ENCODE data around the gene POLR2E. TPM values are rescaled to one million over a fixed set of nuclear protein-coding genes. Genes with fewer than 3 reads are reported as not detected.

The POLR2E gene
- polyA plus RNA-seq, 4 donors: 122 to 189 (median 142) TPM

DNA sequence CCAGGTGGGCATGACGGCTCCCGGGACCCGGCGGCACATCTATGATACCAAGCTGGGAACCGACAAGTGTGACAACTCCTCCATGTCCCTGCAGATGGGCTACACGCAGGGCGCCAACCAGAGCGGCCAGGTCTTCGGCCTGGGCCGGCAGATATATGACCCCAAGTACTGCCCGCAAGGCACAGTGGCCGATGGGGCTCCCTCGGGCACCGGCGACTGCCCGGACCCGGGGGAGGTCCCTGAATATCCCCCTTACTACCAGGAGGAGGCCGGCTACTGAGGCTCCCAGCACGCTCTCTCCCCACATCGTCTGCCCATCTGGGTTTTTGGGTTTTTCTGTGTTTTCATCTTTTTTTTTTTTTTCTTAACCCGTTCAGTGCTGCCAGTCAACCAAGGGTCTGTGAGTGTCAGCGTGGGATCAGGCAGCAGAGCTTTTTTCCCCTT, 57.5 kb downstream of the POLR2E start:
- peak overlapping the region in 2 of 3 donors; percentile 22 to 83 for H3K27ac ChIP-seq (ENCODE audit: low read depth in 1 of 3, low read length in 2 of 3)
- WGBS, 3 donors: 61 to 75% (median 68%) methylated on average over 22 of the region's 22 CpGs
- FAIRE-seq: no peak

More for the DNA sequence above, 57.5 kb downstream of the POLR2E start:
- H3K36me3 ChIP-seq (ENCODE audit: control insufficient read depth in 3 of 3, insufficient read depth in 2 of 3, low read depth in 1 of 3, low read length in 3 of 3): peaks cover 0 to 36% (median 0%) of the 10 kb centered on the region in 3 donors
- DNase-seq: no peak
- H3K4me3 ChIP-seq (ENCODE audit: low read depth in 1 of 3, low read length in 3 of 3): no peak overlapping the region
- H3K9me3 ChIP-seq (ENCODE audit: control insufficient read depth in 2 of 2, insufficient read depth in 1 of 2, low read depth in 1 of 2, low read length in 1 of 2): no peaks in the 10 kb centered on the region
- peaks cover 0 to 25% (median 8%) of the 10 kb centered on the region in 3 donors for H3K4me1 ChIP-seq (ENCODE audit: control insufficient read depth in 3 of 3, insufficient read depth in 2 of 3, low read depth in 1 of 3, low read length in 2 of 3)
- H3K27me3 ChIP-seq (ENCODE audit: control insufficient read depth in 3 of 3, insufficient read depth in 3 of 3, low read length in 3 of 3): no peaks in the 10 kb centered on the region

Other genes with a start within 250 kb of the POLR2E start
- 1 to 10 TPM in 1 of 4 donors, under 1 TPM in 1, not detected in 2; 0.09 to 1.8 TPM for gene ELANE, start 243.1 kb downstream of the POLR2E start, polyA plus RNA-seq
- 100 to 1,000 TPM in 1 of 4 donors, 10 to 100 TPM in 1, 1 to 10 TPM in 2; 3.8 to 601 (median 20.8) TPM for gene CFD, start 235.7 kb downstream of the POLR2E start, polyA plus RNA-seq
- gene MED16, start 202.2 kb downstream of the POLR2E start, polyA plus RNA-seq: 100 to 1,000 TPM in 1 of 4 donors, 10 to 100 TPM in 3; 39.0 to 107 (median 70.3) TPM
- gene RNU6-9, start 201.9 kb downstream of the POLR2E start, polyA plus RNA-seq: not detected
- 10 to 100 TPM; 29.5 to 52.7 (median 42.3) TPM for gene R3HDM4, start 182.2 kb downstream of the POLR2E start, polyA plus RNA-seq
- under 1 TPM in 2 of 4 donors, not detected in 2; 0.25 to 0.55 TPM for gene KISS1R, start 178.0 kb downstream of the POLR2E start, polyA plus RNA-seq
- 100 to 1,000 TPM in 1 of 4 donors, 1 to 10 TPM in 3; 1.3 to 242 (median 4.8) TPM for gene ARID3A, start 169.3 kb downstream of the POLR2E start, polyA plus RNA-seq
- gene WDR18, start 111.0 kb downstream of the POLR2E start, polyA plus RNA-seq: 10 to 100 TPM; 33.4 to 70.8 (median 57.5) TPM
- gene GRIN3B, start 95.0 kb downstream of the POLR2E start, polyA plus RNA-seq: under 1 TPM in 2 of 4 donors, not detected in 2; 0.10 to 0.16 TPM
- gene TMEM259, start 74.3 kb downstream of the POLR2E start, polyA plus RNA-seq: 100 to 1,000 TPM; 123 to 313 (median 186) TPM
- not detected for gene RNU6-2, start 73.9 kb downstream of the POLR2E start, polyA plus RNA-seq
- gene CNN2, start 68.8 kb downstream of the POLR2E start, polyA plus RNA-seq: 10 to 100 TPM; 14.5 to 34.4 (median 22.6) TPM
- 10 to 100 TPM in 2 of 4 donors, 1 to 10 TPM in 2; 3.1 to 60.3 (median 20.2) TPM for gene ABCA7, start 55.3 kb downstream of the POLR2E start, polyA plus RNA-seq
- 10 to 100 TPM; 15.9 to 81.1 (median 48.5) TPM for gene ARHGAP45, start 28.2 kb downstream of the POLR2E start, polyA plus RNA-seq
- gene GPX4, start 8.6 kb upstream of the POLR2E start, polyA plus RNA-seq: 1,000 to 10,000 TPM in 2 of 4 donors, 100 to 1,000 TPM in 2; 335 to 1,298 (median 781) TPM
- gene SBNO2, start 78.9 kb upstream of the POLR2E start, polyA plus RNA-seq: 10 to 100 TPM; 19.7 to 32.1 (median 21.6) TPM
- 10 to 100 TPM; 57.7 to 86.2 (median 66.4) TPM for gene STK11, start 110.4 kb upstream of the POLR2E start, polyA plus RNA-seq
- gene CBARP, start 142.6 kb upstream of the POLR2E start, polyA plus RNA-seq: under 1 TPM in 2 of 4 donors, not detected in 2; 0.30 to 0.41 TPM
- gene ATP5F1D, start 146.4 kb upstream of the POLR2E start, polyA plus RNA-seq: 100 to 1,000 TPM; 126 to 823 (median 492) TPM
- 100 to 1,000 TPM in 1 of 4 donors, 10 to 100 TPM in 3; 28.1 to 106 (median 33.0) TPM for gene MIDN, start 153.2 kb upstream of the POLR2E start, polyA plus RNA-seq
- gene CIRBP, start 174.0 kb upstream of the POLR2E start, polyA plus RNA-seq: 100 to 1,000 TPM; 250 to 543 (median 373) TPM
- 100 to 1,000 TPM in 1 of 4 donors, 10 to 100 TPM in 3; 40.0 to 118 (median 82.3) TPM for gene FAM174C, start 180.2 kb upstream of the POLR2E start, polyA plus RNA-seq
- gene EFNA2, start 190.5 kb upstream of the POLR2E start, polyA plus RNA-seq: 10 to 100 TPM; 17.7 to 31.3 (median 27.6) TPM

Measured in small intestine (tissue), 7 donors.